Measurements from ENCODE around the gene RASAL1.
"Not testable (repeated sequence)": the region's sequence is repeated elsewhere in the genome, so short reads cannot be mapped to it uniquely, and the experiment has no call there.

Gene RASAL1

GRCh38 chr12:113138826-113139225 is 3.3 kb upstream of the RASAL1 start:
- no peak for DNase-seq (ENCODE audit: low spot score)

- no peak for DNase-seq (ENCODE audit: low spot score)
Measured at GRCh38 chr12:113137861-113138783, 2.6 kb upstream of the RASAL1 start.

- DNase-seq (ENCODE audit: low spot score) = no peak
Measured at GRCh38 chr12:113136990-113137511, 1.5 kb upstream of the RASAL1 start.

- no peak for DNase-seq (ENCODE audit: low spot score)
Measured at GRCh38 chr12:113136128-113136989, 798 bp upstream of the RASAL1 start.

- no peak for DNase-seq (ENCODE audit: low spot score)
Measured at GRCh38 chr12:113134521-113134951, 1.0 kb downstream of the RASAL1 start.

GRCh38 chr12:113134071-113134470 is 1.5 kb downstream of the RASAL1 start:
- DNase-seq (ENCODE audit: low spot score) = no peak

- DNase-seq (ENCODE audit: low spot score) = no peak
Measured at GRCh38 chr12:113133666-113134065, 1.9 kb downstream of the RASAL1 start.

- DNase-seq (ENCODE audit: low spot score) = no peak
Measured at GRCh38 chr12:113133036-113133435, 2.5 kb downstream of the RASAL1 start.

- no peak for DNase-seq (ENCODE audit: low spot score)
Measured at GRCh38 chr12:113131556-113131955, 4.0 kb downstream of the RASAL1 start.

GRCh38 chr12:113130457-113131135 is 5.0 kb downstream of the RASAL1 start:
- no peak for DNase-seq (ENCODE audit: low spot score)

GRCh38 chr12:113129664-113130456 is 5.7 kb downstream of the RASAL1 start:
- DNase-seq (ENCODE audit: low spot score) = no peak

- DNase-seq (ENCODE audit: low spot score) = no peak
Measured at GRCh38 chr12:113128802-113129663, 6.5 kb downstream of the RASAL1 start.

GRCh38 chr12:113127791-113128199 is 7.8 kb downstream of the RASAL1 start:
- DNase-seq (ENCODE audit: low spot score) = no peak

GRCh38 chr12:113120670-113121370 is 14.7 kb downstream of the RASAL1 start:
- DNase-seq (ENCODE audit: low spot score) = no peak

- no peak for DNase-seq (ENCODE audit: low spot score)
Measured at GRCh38 chr12:113119980-113120669, 15.4 kb downstream of the RASAL1 start.

- DNase-seq (ENCODE audit: low spot score) = no peak
Measured at GRCh38 chr12:113118142-113118541, 17.4 kb downstream of the RASAL1 start.

- not testable (repeated sequence) for DNase-seq (ENCODE audit: low spot score)
Measured at GRCh38 chr12:113117684-113118083, 17.9 kb downstream of the RASAL1 start.

GRCh38 chr12:113116875-113117274 is 18.7 kb downstream of the RASAL1 start:
- no peak for DNase-seq (ENCODE audit: low spot score)

Data from AG08396 (cell line).